GM19455 (cell line): Measurements from ENCODE around the gene CFAP210.

ENCODE experiments used
- ATAC-seq: cut with Tn5 transposase; IDR thresholded peaks from one replicate; pipeline ENCODE4 v1.9.1; 2021; ENCODE audit not compliant: unreplicated experiment

CFAP210 gene

GRCh38 chr2:169694113-169694893, at the start of gene CFAP210, which contains the start of gene PHOSPHO2:
Gene CFAP210, minus strand, starts transcription at chr2:169694405. Its CDS starts 78 bp downstream, at chr2:169694327.
Gene PHOSPHO2, plus strand, starts transcription at chr2:169694469. Its CDS starts 6,503 bp downstream, at chr2:169700972.
- ATAC-seq: peak; percentile 100

GRCh38 chr2:169743549-169743948, 49.3 kb upstream of the CFAP210 start:
- no peak for ATAC-seq

GRCh38 chr2:169739351-169739750, 45.1 kb upstream of the CFAP210 start:
- ATAC-seq: no peak

- ATAC-seq: no peak
Observed at GRCh38 chr2:169738566-169739229, 44.5 kb upstream of the CFAP210 start.

GRCh38 chr2:169736902-169737301, 42.7 kb upstream of the CFAP210 start:
- no peak for ATAC-seq

- no peak for ATAC-seq
Observed at GRCh38 chr2:169735623-169736022, 41.4 kb upstream of the CFAP210 start.

- ATAC-seq: peak; percentile 51
Observed at GRCh38 chr2:169734169-169734847, 40.1 kb upstream of the CFAP210 start.

GRCh38 chr2:169732583-169733358, 38.6 kb upstream of the CFAP210 start:
- no peak for ATAC-seq

GRCh38 chr2:169732075-169732474, 37.9 kb upstream of the CFAP210 start:
- ATAC-seq: no peak

- no peak for ATAC-seq
Observed at GRCh38 chr2:169729274-169729605, 35.0 kb upstream of the CFAP210 start.

- ATAC-seq: no peak
Observed at GRCh38 chr2:169727065-169727464, 32.9 kb upstream of the CFAP210 start.

GRCh38 chr2:169721016-169721415, 26.8 kb upstream of the CFAP210 start:
- no peak for ATAC-seq

GRCh38 chr2:169718930-169719504, 24.8 kb upstream of the CFAP210 start:
- no peak for ATAC-seq

GRCh38 chr2:169717691-169718063, 23.5 kb upstream of the CFAP210 start:
- ATAC-seq: no peak

GRCh38 chr2:169716938-169717690, 22.9 kb upstream of the CFAP210 start:
- no peak for ATAC-seq

- no peak for ATAC-seq
Observed at GRCh38 chr2:169716238-169716886, 22.2 kb upstream of the CFAP210 start.

GRCh38 chr2:169715379-169716237, 21.4 kb upstream of the CFAP210 start:
- ATAC-seq: no peak

GRCh38 chr2:169714699-169715098, 20.5 kb upstream of the CFAP210 start:
- ATAC-seq: no peak

- no peak for ATAC-seq
Observed at GRCh38 chr2:169713331-169713730, 19.1 kb upstream of the CFAP210 start.
